Sigmoid colon (tissue), 7 donors: ENCODE results near the gene LCOR. TPM values are rescaled to one million over a fixed set of nuclear protein-coding genes. Genes with fewer than 3 reads are reported as not detected.
"Not testable (repeated sequence)": the region's sequence is repeated elsewhere in the genome, so short reads cannot be mapped to it uniquely, and the experiment has no call there.

Source experiments
- DNase-seq: peaks from one replicate; pipeline ENCODE4 v3.0.0-alpha.2; 2019
- H3K27ac ChIP-seq, 4 donors: fragments of 200-600 bp; sonication (generic); one replicate each; pipeline ENCODE4 v1.5.1; 2016 to 2019; ENCODE audit warnings: mild to moderate bottlenecking in 1 of 4
- H3K27me3 ChIP-seq, 3 donors: fragments of 200-600 bp; sonication (generic); one replicate each; pipeline ENCODE4 v1.5.1; 2019; ENCODE audit warnings: mild to moderate bottlenecking in 1 of 3
- H3K36me3 ChIP-seq, 4 donors: fragments of 200-600 bp; sonication (generic); one replicate each; pipeline ENCODE4 v1.5.1; 2016 to 2019
- H3K4me1 ChIP-seq, 4 donors: fragments of 200-600 bp; sonication (generic); one replicate each; pipeline ENCODE4 v1.5.1; 2017 to 2019
- H3K4me3 ChIP-seq, 4 donors: fragments of 200-600 bp; sonication (generic); one replicate each; pipeline ENCODE4 v1.5.1; 2017 to 2019; ENCODE audit warnings: mild to moderate bottlenecking in 2 of 4, moderate library complexity in 1 of 4
- H3K9me3 ChIP-seq, 4 donors: fragments of 200-600 bp in 3 of 4; sonication (generic) in 3 of 4; one replicate each; pipeline versions ENCODE4 v1.5.1 to v1.6.1; 2013 to 2019
- CTCF ChIP-seq, 4 experiments: fragments of 450-650 bp in 3 of 4; fragments of 200-600 bp in 1 of 4; IDR thresholded peaks; one replicate each; pipeline ENCODE4 v1.5.1; 2016 to 2019; ENCODE audit warnings: antibody characterized with exemption in 4 of 4, mild to moderate bottlenecking in 3 of 4, moderate library complexity in 2 of 4
- EP300 ChIP-seq, 4 donors: sonication (generic); formaldehyde crosslinking; IDR thresholded peaks; one replicate each; pipeline ENCODE4 v1.6.1; 2017; ENCODE audit warnings: antibody characterized with exemption in 4 of 4
- POLR2A ChIP-seq, 2 donors: fragments of 450-650 bp; IDR thresholded peaks; one replicate each; pipeline ENCODE4 v1.6.1; 2016; ENCODE audit warnings: antibody characterized with exemption in 2 of 2, mild to moderate bottlenecking in 2 of 2, moderate library complexity in 2 of 2
- POLR2AphosphoS5 ChIP-seq, 4 donors: sonication (generic); formaldehyde crosslinking; IDR thresholded peaks; one replicate each; pipeline ENCODE4 v1.6.1; 2017; ENCODE audit warnings: antibody characterized with exemption in 4 of 4
- WGBS, 2 donors: extraction: QIAGEN DNeasy Blood & Tissue Kit; methylation state at CpG; one replicate each; pipeline ENCODE4 v1.1.7; 2013; 5-methylcytosine and 5-hydroxymethylcytosine counted together
- intact Hi-C: fragments of 100-400 bp; cut with DNase I; formaldehyde crosslinking; loops from one replicate; pipeline ENCODE4 v1.15.1; 2023
- polyA plus RNA-seq, 3 donors: library from polyadenylated mRNA; stranded (reverse); fragments of 200-250 nt; gene quantifications; one replicate each; pipeline ENCODE4 v1.2.3, GENCODE V29; 2013
- total RNA-seq, 4 donors: library from RNA; depleted of rRNA; stranded (reverse); fragments of >200 nt; gene quantifications; one replicate each; pipeline ENCODE4 v1.1.0, GENCODE V29; 2016
- donor health status: healthy with polysubstance abuse.
- donor health status: Bipolar disorder and iron deficiency.
- donor health status: healthy.

Gene LCOR
- total and polyA plus RNA-seq, 7 donors: 8.4 to 270 (median 19.6) TPM

GRCh38 chr10:96794836-96795733 is 37.0 kb upstream of the LCOR start:
- TF ChIP-seq EP300 (IDR thresholded peaks at IDR 0.05) (no peak), POLR2A (IDR thresholded peaks at IDR 0.05) (no peak), CTCF (IDR thresholded peaks at IDR 0.05) (no peak), POLR2AphosphoS5 (IDR thresholded peaks at IDR 0.05) (no peak)
- Histone ChIP-seq H3K36me3 (no peaks in the 10 kb centered on the region), H3K9me3 (no peaks in the 10 kb centered on the region), H3K4me3 (no peak overlapping the region), H3K27me3 (no peaks in the 10 kb centered on the region), H3K27ac (no peak overlapping the region), H3K4me1 (no peaks in the 10 kb centered on the region)
- 17 to 66% methylated on average over 8 of the region's 8 CpGs for WGBS, 2 donors
- no peak for DNase-seq
- intact Hi-C loops: no loop called here

GRCh38 chr10:96797485-96797884 is 34.6 kb upstream of the LCOR start:
- no peaks in the 10 kb centered on the region for H3K9me3 ChIP-seq
- DNase-seq: no peak
- no peaks in the 10 kb centered on the region for H3K4me1 ChIP-seq
- TF ChIP-seq POLR2A (IDR thresholded peaks at IDR 0.05): no peak
- TF ChIP-seq EP300 (IDR thresholded peaks at IDR 0.05): no peak
- TF ChIP-seq POLR2AphosphoS5 (IDR thresholded peaks at IDR 0.05): no peak
- no peak for TF ChIP-seq CTCF (IDR thresholded peaks at IDR 0.05)
- intact Hi-C loops: no loop called here
- H3K27me3 ChIP-seq: no peaks in the 10 kb centered on the region
- no peak overlapping the region for H3K4me3 ChIP-seq
- no peak overlapping the region for H3K27ac ChIP-seq
- no peaks in the 10 kb centered on the region for H3K36me3 ChIP-seq
- WGBS, 2 donors: 92 to 95% methylated on average over 4 of the region's 4 CpGs

- DNase-seq: no peak
- Histone ChIP-seq H3K9me3 (no peaks in the 10 kb centered on the region), H3K4me1 (no peaks in the 10 kb centered on the region), H3K27ac (no peak overlapping the region), H3K27me3 (no peaks in the 10 kb centered on the region), H3K36me3 (no peaks in the 10 kb centered on the region), H3K4me3 (no peak overlapping the region)
- intact Hi-C loops: no loop called here
- TF ChIP-seq POLR2AphosphoS5 (IDR thresholded peaks at IDR 0.05) (no peak), CTCF (IDR thresholded peaks at IDR 0.05) (no peak), POLR2A (IDR thresholded peaks at IDR 0.05) (no peak), EP300 (IDR thresholded peaks at IDR 0.05) (no peak)
- WGBS, 2 donors: 74 to 90% methylated on average over 2 of the region's 2 CpGs
Observed at GRCh38 chr10:96803288-96803664, 28.8 kb upstream of the LCOR start.

- WGBS, 2 donors: 71 to 81% methylated on average over 1 of the region's 1 CpG
- Histone ChIP-seq H3K27ac (no peak overlapping the region), H3K27me3 (no peaks in the 10 kb centered on the region), H3K4me3 (no peak overlapping the region), H3K9me3 (no peaks in the 10 kb centered on the region), H3K36me3 (no peaks in the 10 kb centered on the region), H3K4me1 (no peaks in the 10 kb centered on the region)
- TF ChIP-seq EP300 (IDR thresholded peaks at IDR 0.05) (no peak), CTCF (IDR thresholded peaks at IDR 0.05) (no peak), POLR2AphosphoS5 (IDR thresholded peaks at IDR 0.05) (no peak), POLR2A (IDR thresholded peaks at IDR 0.05) (no peak)
- DNase-seq: no peak
- intact Hi-C loops: no loop called here
Observed at GRCh38 chr10:96814264-96814663, 17.8 kb upstream of the LCOR start.

- H3K36me3 ChIP-seq, H3K4me3 ChIP-seq, H3K9me3 ChIP-seq, H3K4me1 ChIP-seq, DNase-seq, H3K27me3 ChIP-seq, intact Hi-C loops, H3K27ac ChIP-seq: not testable (repeated sequence)
- 84 to 94% methylated on average over 12 of the region's 12 CpGs for WGBS, 2 donors
Observed at GRCh38 chr10:96818971-96819370, 13.1 kb upstream of the LCOR start.
